Thymus (tissue), 14 donors: ENCODE results near the gene STAT5A. TPM values are rescaled to one million over a fixed set of nuclear protein-coding genes. Genes with fewer than 3 reads are reported as not detected.
A peak's percentile ranks its signal among the peaks of the same experiment; 100 is the strongest.
"Not testable (repeated sequence)": the region's sequence is repeated elsewhere in the genome, so short reads cannot be mapped to it uniquely, and the experiment has no call there.

Experiments used
- DNase-seq, 9 donors: peaks; one replicate each; pipeline ENCODE4 v3.0.0-alpha.2; 2013; ENCODE audit warnings: low spot score in 9 of 9, low read depth in 6 of 9, missing footprints in 1 of 9
- H3K27ac ChIP-seq, 2 donors: one replicate each; pipeline ENCODE4 v1.5.1; 2013; ENCODE audit warnings: control low read depth in 1 of 2, low read depth in 1 of 2, low read length in 1 of 2, mild to moderate bottlenecking in 1 of 2, moderate library complexity in 1 of 2
- H3K27me3 ChIP-seq, 2 donors: one replicate each; pipeline ENCODE4 v1.5.1; 2013; ENCODE audit warnings: low read length in 1 of 2; ENCODE audit not compliant: control insufficient read depth in 2 of 2, insufficient read depth in 1 of 2
- H3K36me3 ChIP-seq, 2 donors: one replicate each; pipeline ENCODE4 v1.5.1; 2013; ENCODE audit warnings: low read length in 1 of 2, mild to moderate bottlenecking in 1 of 2, moderate library complexity in 1 of 2; ENCODE audit not compliant: control insufficient read depth in 2 of 2, insufficient read depth in 2 of 2
- H3K4me1 ChIP-seq, 2 donors: one replicate each; pipeline ENCODE4 v1.5.1; 2013; ENCODE audit warnings: low read length in 2 of 2; ENCODE audit not compliant: control insufficient read depth in 2 of 2, insufficient read depth in 2 of 2
- H3K4me3 ChIP-seq, 2 donors: one replicate each; pipeline ENCODE4 v1.5.1; 2013; ENCODE audit warnings: low read length in 2 of 2, control low read depth in 1 of 2, mild to moderate bottlenecking in 1 of 2
- H3K9me3 ChIP-seq, 2 donors: one replicate each; pipeline ENCODE4 v1.5.1; 2013; ENCODE audit warnings: low read length in 1 of 2, mild to moderate bottlenecking in 1 of 2; ENCODE audit not compliant: control insufficient read depth in 2 of 2, insufficient read depth in 1 of 2
- WGBS: extraction: QIAGEN DNeasy Blood & Tissue Kit; methylation state at CpG from one replicate; pipeline ENCODE4 v1.1.7; 2013; 5-methylcytosine and 5-hydroxymethylcytosine counted together
- long read RNA-seq, 10 donors: transcript quantifications; one replicate each; lab custom pipeline, GENCODE V29; 2026
- polyA plus RNA-seq: library from polyadenylated mRNA; stranded (reverse); fragments of 200-250 nt; gene quantifications from one replicate; pipeline ENCODE4 v1.2.3, GENCODE V29; 2013
- total RNA-seq: library from RNA; stranded (reverse); fragments of 120-200 nt; gene quantifications from one replicate; pipeline ENCODE4 v1.2.4, GENCODE V29; 2013
- donor health status: healthy.

STAT5A gene
- total RNA-seq (47.4 TPM), polyA plus RNA-seq (37.6 TPM)
- long read RNA-seq, donor 1, partial matches to known transcripts: 0 of 1 reads
- long read RNA-seq, donor 1, other reads (novel, unspliced or antisense): 0 of 1 reads
- long read RNA-seq, donor 2: 0 reads
- long read RNA-seq, donor 3, transcript STAT5A-203 (7 exons, 893 nt): major isoform, 5 of 36 reads
- long read RNA-seq, donor 3, partial matches to known transcripts: 24 of 36 reads
- long read RNA-seq, donor 3, other reads (novel, unspliced or antisense): 0 of 36 reads
- long read RNA-seq, donor 4, partial matches to known transcripts: 19 of 24 reads
- long read RNA-seq, donor 4, other reads (novel, unspliced or antisense): 0 of 24 reads
- long read RNA-seq, donor 5, transcript STAT5A-211 (19 exons, 3,318 nt): major isoform, 5 of 62 reads
- long read RNA-seq, donor 5, transcript STAT5A-203 (7 exons, 893 nt): major isoform, 5 of 62 reads
- long read RNA-seq, donor 5, partial matches to known transcripts: 29 of 62 reads
- long read RNA-seq, donor 5, other reads (novel, unspliced or antisense): 17 of 62 reads
- long read RNA-seq, donor 6, transcript STAT5A-211 (19 exons, 3,318 nt): major isoform, 5 of 41 reads
- long read RNA-seq, donor 6, partial matches to known transcripts: 20 of 41 reads
- long read RNA-seq, donor 6, other reads (novel, unspliced or antisense): 12 of 41 reads
- long read RNA-seq, donor 7, transcript STAT5A-203 (7 exons, 893 nt): major isoform, 5 of 9 reads
- long read RNA-seq, donor 7, partial matches to known transcripts: 0 of 9 reads
- long read RNA-seq, donor 7, other reads (novel, unspliced or antisense): 0 of 9 reads
- long read RNA-seq, donor 8, partial matches to known transcripts: 0 of 5 reads
- long read RNA-seq, donor 8, other reads (novel, unspliced or antisense): 0 of 5 reads
- long read RNA-seq, donor 9, partial matches to known transcripts: 7 of 11 reads
- long read RNA-seq, donor 9, other reads (novel, unspliced or antisense): 0 of 11 reads
- long read RNA-seq, donor 10, partial matches to known transcripts: 7 of 17 reads
- long read RNA-seq, donor 10, other reads (novel, unspliced or antisense): 5 of 17 reads

- Histone ChIP-seq H3K9me3 (peaks cover 0 to 11% of the 10 kb centered on the region in 2 donors), H3K4me3 (peak within 1 kb of the TSS; percentile 58 to 72), H3K36me3 (peaks cover 7 to 15% of the 10 kb centered on the region in 2 donors), H3K4me1 (peaks cover 27 to 54% of the 10 kb centered on the region in 2 donors), H3K27me3 (peaks cover 2 to 18% of the 10 kb centered on the region in 2 donors), H3K27ac (peak within 1 kb of the TSS; percentile 84 to 92)
- WGBS: 1% methylated on average over 88 of the region's 88 CpGs
- peak in 3 of 9 donors; percentile 68 to 82 (median 72) for DNase-seq
These were observed at the start of gene STAT5A for GRCh38 chr17:42287977-42288802. TSS of gene STAT5A (plus strand) at chr17:42288498. CDS start at chr17:42289412, 914 bp downstream.

GRCh38 chr17:42239576-42239975 lies 48.7 kb upstream of the STAT5A start:
- H3K36me3 ChIP-seq, DNase-seq, H3K27ac ChIP-seq, H3K9me3 ChIP-seq, H3K4me3 ChIP-seq, H3K27me3 ChIP-seq, H3K4me1 ChIP-seq: not testable (repeated sequence)
- WGBS: 95% methylated on average over 7 of the region's 7 CpGs

GRCh38 chr17:42240201-42240600 lies 48.1 kb upstream of the STAT5A start:
- Histone ChIP-seq H3K27me3 (no peaks in the 10 kb centered on the region), H3K4me1 (peaks cover 0 to 2% of the 10 kb centered on the region in 2 donors), H3K4me3 (no peak overlapping the region), H3K27ac (no peak overlapping the region), H3K36me3 (no peaks in the 10 kb centered on the region), H3K9me3 (no peaks in the 10 kb centered on the region)
- no peak for DNase-seq
- WGBS: 97% methylated on average over 5 of the region's 5 CpGs

GRCh38 chr17:42240863-42241262 lies 47.4 kb upstream of the STAT5A start:
- not testable (repeated sequence) for H3K4me1 ChIP-seq, H3K27me3 ChIP-seq, H3K9me3 ChIP-seq, H3K4me3 ChIP-seq, H3K27ac ChIP-seq, DNase-seq, H3K36me3 ChIP-seq
- WGBS: 84% methylated on average over 4 of the region's 4 CpGs

GRCh38 chr17:42241871-42242270 lies 46.4 kb upstream of the STAT5A start:
- Histone ChIP-seq H3K4me1 (peaks cover 5% of the 10 kb centered on the region in 2 donors), H3K4me3 (no peak overlapping the region), H3K27ac (no peak overlapping the region), H3K9me3 (no peaks in the 10 kb centered on the region), H3K27me3 (no peaks in the 10 kb centered on the region), H3K36me3 (peaks cover 0 to 2% of the 10 kb centered on the region in 2 donors)
- no peak for DNase-seq
- WGBS: 99% methylated on average over 1 of the region's 1 CpG

- no peak overlapping the region for H3K4me3 ChIP-seq
- no peaks in the 10 kb centered on the region for H3K27me3 ChIP-seq
- DNase-seq: no peak
- no peaks in the 10 kb centered on the region for H3K9me3 ChIP-seq
- H3K27ac ChIP-seq: no peak overlapping the region
- H3K36me3 ChIP-seq: peaks cover 2 to 3% of the 10 kb centered on the region in 2 donors
- peaks cover 12 to 19% of the 10 kb centered on the region in 2 donors for H3K4me1 ChIP-seq
- 96% methylated on average over 5 of the region's 5 CpGs for WGBS
These were observed 44.8 kb upstream of the STAT5A start for GRCh38 chr17:42243493-42243982.

- H3K36me3 ChIP-seq, DNase-seq: not testable (repeated sequence)
These were observed 44.2 kb upstream of the STAT5A start for GRCh38 chr17:42244116-42244515.

GRCh38 chr17:42245183-42245582 lies 43.1 kb upstream of the STAT5A start:
- H3K4me3 ChIP-seq, H3K27me3 ChIP-seq, H3K36me3 ChIP-seq, H3K9me3 ChIP-seq, DNase-seq, H3K27ac ChIP-seq: not testable (repeated sequence)
- 98% methylated on average over 11 of the region's 11 CpGs for WGBS
- H3K4me1 ChIP-seq: peaks cover 15 to 35% of the 10 kb centered on the region in 2 donors

More at GRCh38 chr17:42244116-42244515, 44.2 kb upstream of the STAT5A start:
- H3K27me3 ChIP-seq, H3K9me3 ChIP-seq, H3K4me3 ChIP-seq, H3K27ac ChIP-seq: not testable (repeated sequence)
- whole genome bisulfite sequencing: 97% methylated on average over 3 of the region's 3 CpGs
- peaks cover 13 to 24% of the 10 kb centered on the region in 2 donors for H3K4me1 ChIP-seq
